GM06990 (cell line): ENCODE results near the gene RBMS1.

Experiments used
- DNase-seq: peaks from one replicate; pipeline ENCODE4 v3.0.0-alpha.2; 2011; ENCODE audit not compliant: insufficient read length; ENCODE audit errors: extremely low read depth
- H3K27me3 ChIP-seq: replicated peaks from 2 replicates; pipeline ENCODE4 v1.6.0; 2011; ENCODE audit warnings: low read length; ENCODE audit not compliant: control insufficient read depth, insufficient read depth
- H3K36me3 ChIP-seq: 2 replicates; pipeline ENCODE4 v1.5.1; 2011; ENCODE audit warnings: low read length; ENCODE audit not compliant: control insufficient read depth, insufficient read depth
- H3K4me3 ChIP-seq: replicated peaks from 2 replicates; pipeline ENCODE4 v1.5.1; 2011; ENCODE audit warnings: low read depth, mild to moderate bottlenecking, control low read depth, low read length
- CTCF ChIP-seq: IDR thresholded peaks from 2 replicates; pipeline ENCODE4 v1.5.1; 2011; ENCODE audit warnings: low read length, control low read depth, mild to moderate bottlenecking, inconsistent platforms; ENCODE audit not compliant: insufficient read depth, poor library complexity, severe bottlenecking

The RBMS1 gene

GRCh38 chr2:160474319-160474645 lies 19.3 kb downstream of the RBMS1 start:
- H3K36me3 ChIP-seq: no peaks in the 10 kb centered on the region
- no peak overlapping the region for H3K4me3 ChIP-seq
- no peak for TF ChIP-seq CTCF
- no peak for DNase-seq
- no peaks in the 10 kb centered on the region for H3K27me3 ChIP-seq

- H3K36me3 ChIP-seq: no peaks in the 10 kb centered on the region
- no peak overlapping the region for H3K4me3 ChIP-seq
- TF ChIP-seq CTCF: no peak
- DNase-seq: no peak
- H3K27me3 ChIP-seq: no peaks in the 10 kb centered on the region
Observed at GRCh38 chr2:160473468-160474318, 19.9 kb downstream of the RBMS1 start.

- H3K27me3 ChIP-seq: no peaks in the 10 kb centered on the region
- H3K36me3 ChIP-seq: no peaks in the 10 kb centered on the region
- no peak for TF ChIP-seq CTCF
- DNase-seq: no peak
- no peak overlapping the region for H3K4me3 ChIP-seq
Observed at GRCh38 chr2:160472839-160473251, 20.8 kb downstream of the RBMS1 start.

- no peak for DNase-seq
- H3K27me3 ChIP-seq: no peaks in the 10 kb centered on the region
- H3K36me3 ChIP-seq: no peaks in the 10 kb centered on the region
- H3K4me3 ChIP-seq: no peak overlapping the region
- TF ChIP-seq CTCF: no peak
Observed at GRCh38 chr2:160471950-160472349, 21.7 kb downstream of the RBMS1 start.

GRCh38 chr2:160469621-160470204 lies 23.9 kb downstream of the RBMS1 start:
- TF ChIP-seq CTCF: no peak
- DNase-seq: no peak

GRCh38 chr2:160469164-160469563 lies 24.4 kb downstream of the RBMS1 start:
- Histone ChIP-seq H3K27me3 (no peaks in the 10 kb centered on the region; the same call in 1 of the 2 replicates), H3K36me3 (no peaks in the 10 kb centered on the region), H3K4me3 (no peak overlapping the region)
- TF ChIP-seq CTCF: no peak
- no peak for DNase-seq

More at GRCh38 chr2:160469621-160470204, 23.9 kb downstream of the RBMS1 start:
- Histone ChIP-seq H3K27me3 (no peaks in the 10 kb centered on the region; the same call in 1 of the 2 replicates), H3K36me3 (no peaks in the 10 kb centered on the region), H3K4me3 (no peak overlapping the region)
